NB4 (cell line): ENCODE measurements around the gene CTDSP2.

Experiments
- DNase-seq: peaks from one replicate; pipeline ENCODE4 v3.0.0; 2010; ENCODE audit warnings: low read depth
- H3K4me3 ChIP-seq: one replicate; pipeline ENCODE4 v1.5.1; 2011; ENCODE audit warnings: mild to moderate bottlenecking, low read depth, low read length, moderate library complexity
- MYC ChIP-seq: IDR thresholded peaks from 2 replicates; pipeline ENCODE4 v1.6.1; 2011; ENCODE audit warnings: low read depth, low read length
- POLR2A ChIP-seq: IDR thresholded peaks from 2 replicates; pipeline ENCODE4 v1.6.1; 2011; ENCODE audit warnings: mild to moderate bottlenecking; ENCODE audit not compliant: insufficient read length; ENCODE audit errors: extremely low read depth
- TF ChIP-seq, protein P1 (sequence below): IDR thresholded peaks from 2 replicates; pipeline ENCODE4 v1.6.1; 2011; ENCODE audit warnings: low read depth, low read length
- TF ChIP-seq, protein P2 (sequence below): IDR thresholded peaks from one replicate; pipeline ENCODE4 v1.5.1; 2012; ENCODE audit warnings: low read depth, low read length

CTDSP2 gene

DNA sequence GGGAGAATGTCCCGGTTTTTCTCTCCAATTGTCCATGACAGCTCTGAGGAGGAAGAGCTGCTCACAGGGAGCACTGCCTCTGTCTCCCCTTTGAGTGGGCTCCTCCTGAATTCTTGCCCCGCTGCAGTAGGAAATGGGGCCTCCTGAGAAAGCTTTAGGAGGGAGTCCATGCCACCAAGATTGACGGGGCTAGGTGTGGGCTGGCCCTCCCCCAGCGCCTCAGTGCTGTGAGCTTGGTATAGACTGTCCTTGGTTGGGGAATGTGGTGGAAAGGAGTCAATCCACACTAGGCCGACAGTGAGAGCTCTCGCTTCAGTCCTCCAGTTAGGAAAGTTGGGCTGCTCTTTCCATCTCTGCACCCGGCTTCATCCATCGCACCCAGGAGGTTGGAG, 23.4 kb upstream of the CTDSP2 start:
- no peak overlapping the region for H3K4me3 ChIP-seq

DNA sequence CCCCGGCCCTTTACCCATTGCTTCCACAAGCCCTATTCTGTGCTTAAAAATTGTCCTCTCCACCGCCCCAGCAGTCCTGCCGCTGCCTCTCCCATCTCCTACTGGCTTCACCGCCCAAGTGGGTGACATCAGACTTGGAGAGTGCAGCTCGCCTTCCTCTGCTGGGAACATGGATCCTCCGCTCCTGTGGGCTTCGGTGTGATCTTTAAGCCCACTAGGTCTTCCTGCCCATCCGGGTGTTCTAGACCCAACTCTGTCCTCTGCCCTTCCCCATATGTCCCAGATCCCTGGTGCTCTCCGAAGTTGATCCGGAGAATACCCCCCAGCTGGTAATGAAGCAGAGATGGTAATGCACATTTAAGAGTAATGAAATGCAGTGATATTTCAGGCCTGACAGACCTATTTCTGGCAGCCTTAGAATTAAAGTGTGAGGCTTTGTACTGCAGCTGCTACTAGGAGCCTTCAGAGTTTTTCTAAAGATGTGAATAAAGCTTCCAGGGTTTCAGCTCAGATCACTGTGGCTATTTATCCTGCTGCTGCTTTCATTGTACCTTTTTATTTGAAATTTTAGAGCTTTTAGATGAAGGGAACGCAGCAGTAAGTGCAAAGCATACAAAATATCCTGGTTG, 22.9 kb upstream of the CTDSP2 start:
- H3K4me3 ChIP-seq = no peak overlapping the region
- TF ChIP-seq POLR2A = no peak
- TF ChIP-seq, protein P1, sequence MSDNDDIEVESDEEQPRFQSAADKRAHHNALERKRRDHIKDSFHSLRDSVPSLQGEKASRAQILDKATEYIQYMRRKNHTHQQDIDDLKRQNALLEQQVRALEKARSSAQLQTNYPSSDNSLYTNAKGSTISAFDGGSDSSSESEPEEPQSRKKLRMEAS = no peak
- no peak for TF ChIP-seq MYC
- TF ChIP-seq, protein P2, sequence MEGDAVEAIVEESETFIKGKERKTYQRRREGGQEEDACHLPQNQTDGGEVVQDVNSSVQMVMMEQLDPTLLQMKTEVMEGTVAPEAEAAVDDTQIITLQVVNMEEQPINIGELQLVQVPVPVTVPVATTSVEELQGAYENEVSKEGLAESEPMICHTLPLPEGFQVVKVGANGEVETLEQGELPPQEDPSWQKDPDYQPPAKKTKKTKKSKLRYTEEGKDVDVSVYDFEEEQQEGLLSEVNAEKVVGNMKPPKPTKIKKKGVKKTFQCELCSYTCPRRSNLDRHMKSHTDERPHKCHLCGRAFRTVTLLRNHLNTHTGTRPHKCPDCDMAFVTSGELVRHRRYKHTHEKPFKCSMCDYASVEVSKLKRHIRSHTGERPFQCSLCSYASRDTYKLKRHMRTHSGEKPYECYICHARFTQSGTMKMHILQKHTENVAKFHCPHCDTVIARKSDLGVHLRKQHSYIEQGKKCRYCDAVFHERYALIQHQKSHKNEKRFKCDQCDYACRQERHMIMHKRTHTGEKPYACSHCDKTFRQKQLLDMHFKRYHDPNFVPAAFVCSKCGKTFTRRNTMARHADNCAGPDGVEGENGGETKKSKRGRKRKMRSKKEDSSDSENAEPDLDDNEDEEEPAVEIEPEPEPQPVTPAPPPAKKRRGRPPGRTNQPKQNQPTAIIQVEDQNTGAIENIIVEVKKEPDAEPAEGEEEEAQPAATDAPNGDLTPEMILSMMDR = no peak
- no peak for DNase-seq

More for the DNA sequence above, 23.4 kb upstream of the CTDSP2 start:
- TF ChIP-seq MYC = no peak
- TF ChIP-seq POLR2A = no peak
- TF ChIP-seq, protein P2 = no peak
- TF ChIP-seq, protein P1 = no peak
- DNase-seq = no peak

DNA sequence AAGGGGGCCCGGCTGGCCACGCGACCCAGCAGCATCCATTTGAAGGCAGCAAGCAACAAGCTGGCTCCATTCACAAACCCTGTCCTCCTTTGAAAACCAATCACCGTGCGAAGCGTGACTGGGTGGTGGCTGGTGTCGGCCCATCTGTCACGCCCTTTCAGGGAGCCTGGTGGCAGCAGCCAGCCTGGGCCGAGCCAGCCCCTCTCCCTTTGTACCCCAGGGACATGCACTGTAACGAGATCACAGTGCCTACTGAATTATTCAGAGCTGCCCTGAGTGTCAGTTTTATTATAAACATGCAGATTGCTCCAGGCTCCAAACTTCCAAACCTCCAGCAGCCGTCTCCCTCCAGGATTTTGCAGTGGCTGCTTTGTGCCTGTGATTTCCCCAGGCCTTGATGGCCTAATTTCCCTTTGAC, 22.3 kb upstream of the CTDSP2 start:
- no peak for DNase-seq
- TF ChIP-seq, protein P2 = no peak
- TF ChIP-seq MYC (no peak), POLR2A (no peak)
- TF ChIP-seq, protein P1 = no peak

DNA sequence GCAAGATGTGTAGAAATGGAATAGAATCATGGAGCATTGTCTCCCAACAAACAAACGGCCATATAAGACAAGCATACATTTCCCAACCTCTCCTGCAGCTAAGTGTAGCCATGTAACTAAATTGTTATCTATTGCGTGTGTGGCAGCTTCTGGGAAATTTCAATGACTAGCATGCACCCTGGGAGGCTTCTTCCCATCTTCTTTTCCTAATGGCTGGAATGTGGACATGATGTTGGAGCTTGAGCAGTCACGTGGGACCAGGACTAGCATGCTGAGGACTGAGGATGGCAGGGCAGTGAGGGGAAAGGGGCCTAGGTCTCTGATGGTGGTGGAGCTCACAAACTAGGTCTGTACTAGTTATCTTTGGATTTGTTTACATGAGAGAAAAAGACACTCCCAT, 21.7 kb upstream of the CTDSP2 start:
- H3K4me3 ChIP-seq = no peak overlapping the region
- no peak for DNase-seq
- TF ChIP-seq, protein P1 = no peak
- TF ChIP-seq MYC (no peak), POLR2A (no peak)
- TF ChIP-seq, protein P2 = no peak

More for the DNA sequence above, 22.3 kb upstream of the CTDSP2 start:
- H3K4me3 ChIP-seq = no peak overlapping the region

DNA sequence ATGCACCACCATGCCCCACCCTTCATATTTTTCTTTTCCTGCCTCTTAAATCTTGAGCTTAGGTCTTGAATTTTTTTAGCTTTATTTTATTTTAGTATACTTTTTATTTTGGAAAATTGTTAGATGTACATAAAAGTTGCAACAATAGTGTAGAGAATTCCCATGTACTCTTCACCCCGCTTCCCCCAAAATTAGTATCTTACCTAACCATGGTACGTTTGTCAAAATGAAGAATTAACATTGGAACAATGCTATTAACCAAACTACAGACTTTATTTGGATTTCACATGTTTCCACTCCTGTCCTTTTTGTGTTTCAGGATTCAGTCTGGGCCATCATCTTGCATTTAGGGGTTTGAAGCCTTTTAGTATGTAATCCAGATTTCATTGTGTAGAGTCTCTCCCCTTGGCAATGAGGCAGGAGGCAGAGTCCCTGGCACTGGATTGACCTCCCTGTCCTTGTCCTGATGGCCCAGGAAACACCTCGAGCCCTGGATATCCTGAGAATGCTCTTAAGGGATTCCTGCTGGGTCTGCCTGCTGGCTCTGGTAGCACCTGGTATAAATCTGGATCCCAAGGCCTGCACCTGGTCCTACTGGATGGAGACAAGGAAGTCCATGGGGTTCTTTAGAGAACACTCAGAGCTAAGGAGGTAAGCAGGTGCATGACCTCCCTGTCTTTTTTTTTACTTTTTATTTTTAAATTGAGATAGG, 19.9 kb upstream of the CTDSP2 start:
- no peak for TF ChIP-seq MYC
- TF ChIP-seq POLR2A = no peak
- TF ChIP-seq, protein P1 = no peak
- TF ChIP-seq, protein P2 = no peak
- no peak overlapping the region for H3K4me3 ChIP-seq
- DNase-seq = no peak
